ENCODE measurements around the gene OSBPL7. TPM values are rescaled to one million over a fixed set of nuclear protein-coding genes. Genes with fewer than 3 reads are reported as not detected.
A peak's percentile ranks its signal among the peaks of the same experiment; 100 is the strongest.

The OSBPL7 gene
- total and polyA plus RNA-seq, 8 donors: 7.9 to 330 (median 43.9) TPM

- TF ChIP-seq EP300 (IDR thresholded peaks at IDR 0.05): no peak
- TF ChIP-seq POLR2A (IDR thresholded peaks at IDR 0.05): no peak
- TF ChIP-seq CTCF (IDR thresholded peaks at IDR 0.05): no peak
- TF ChIP-seq POLR2AphosphoS5 (IDR thresholded peaks at IDR 0.05): no peak
- no peak for DNase-seq
- Histone ChIP-seq H3K36me3 (peaks cover 0 to 42% (median 35%) of the 10 kb centered on the region in 4 donors), H3K27me3 (peaks cover 0 to 9% (median 4%) of the 10 kb centered on the region in 3 donors), H3K9me3 (no peaks in the 10 kb centered on the region), H3K4me1 (peaks cover 22 to 43% (median 38%) of the 10 kb centered on the region in 4 donors), H3K4me3 (peak overlapping the region; percentile 62 to 86 (median 84)), H3K27ac (peak overlapping the region in 3 of 5 donors; percentile 74 to 85 (median 80))
- intact Hi-C loops (cut with DNase I; ENCODE audit: low total_unique reads): loop anchor here (2.0 kb wide), 1 partner anchor 51 kb away; no protein-coding TSS in a partner anchor
- 45 to 57% (median 49%) methylated on average over 15 to 17 of the region's 17 CpGs for WGBS, 5 donors
Measured at GRCh38 chr17:47840001-47840741, 18.6 kb upstream of the OSBPL7 start.

GRCh38 chr17:47839071-47839470 lies 17.5 kb upstream of the OSBPL7 start:
- Histone ChIP-seq H3K4me3 (no peak overlapping the region), H3K9me3 (no peaks in the 10 kb centered on the region), H3K27ac (no peak overlapping the region), H3K27me3 (no peaks in the 10 kb centered on the region), H3K4me1 (peaks cover 22 to 43% (median 38%) of the 10 kb centered on the region in 4 donors), H3K36me3 (peaks cover 0 to 43% (median 35%) of the 10 kb centered on the region in 4 donors)
- intact Hi-C loops (cut with DNase I; ENCODE audit: low total_unique reads): no loop called here
- no peak for TF ChIP-seq EP300 (IDR thresholded peaks at IDR 0.05)
- TF ChIP-seq POLR2A (IDR thresholded peaks at IDR 0.05): no peak
- TF ChIP-seq CTCF (IDR thresholded peaks at IDR 0.05): no peak
- no peak for TF ChIP-seq POLR2AphosphoS5 (IDR thresholded peaks at IDR 0.05)
- DNase-seq: no peak
- 90 to 95% (median 92%) methylated on average over 5 of the region's 5 CpGs for WGBS, 5 donors

GRCh38 chr17:47838636-47839035 lies 17.0 kb upstream of the OSBPL7 start:
- H3K4me3 ChIP-seq: no peak overlapping the region
- H3K27me3 ChIP-seq: no peaks in the 10 kb centered on the region
- intact Hi-C loops (cut with DNase I; ENCODE audit: low total_unique reads): no loop called here
- H3K27ac ChIP-seq: no peak overlapping the region
- no peaks in the 10 kb centered on the region for H3K9me3 ChIP-seq
- H3K36me3 ChIP-seq: peaks cover 0 to 43% (median 35%) of the 10 kb centered on the region in 4 donors
- TF ChIP-seq CTCF (IDR thresholded peaks at IDR 0.05) (no peak), POLR2A (IDR thresholded peaks at IDR 0.05) (no peak), POLR2AphosphoS5 (IDR thresholded peaks at IDR 0.05) (no peak)
- H3K4me1 ChIP-seq: peaks cover 22 to 43% (median 38%) of the 10 kb centered on the region in 4 donors
- 84 to 95% (median 92%) methylated on average over 5 to 13 of the region's 13 CpGs for WGBS, 5 donors
- DNase-seq: no peak

- Histone ChIP-seq H3K4me3 (no peak overlapping the region), H3K27ac (no peak overlapping the region), H3K36me3 (peaks cover 0 to 43% (median 35%) of the 10 kb centered on the region in 4 donors), H3K9me3 (no peaks in the 10 kb centered on the region), H3K4me1 (peaks cover 22 to 37% (median 29%) of the 10 kb centered on the region in 4 donors), H3K27me3 (no peaks in the 10 kb centered on the region)
- intact Hi-C loops (cut with DNase I; ENCODE audit: low total_unique reads): no loop called here
- TF ChIP-seq CTCF (IDR thresholded peaks at IDR 0.05) (no peak), POLR2A (IDR thresholded peaks at IDR 0.05) (no peak), EP300 (IDR thresholded peaks at IDR 0.05) (no peak), POLR2AphosphoS5 (IDR thresholded peaks at IDR 0.05) (no peak)
- 69 to 78% (median 72%) methylated on average over 11 to 13 of the region's 13 CpGs for WGBS, 5 donors
- peak in 1 of 2 donors; percentile 28 for DNase-seq
Measured at GRCh38 chr17:47837401-47838039, 15.9 kb upstream of the OSBPL7 start.
